MM.1S (cell line): ENCODE results near the gene DENND4A.

ENCODE experiments used
- DNase-seq: peaks from one replicate; pipeline ENCODE4 v3.0.0-alpha.2; 2015
- H2AFZ ChIP-seq: fragments of 300-600 bp; sonication (generic); 2 replicates; pipeline ENCODE4 v1.6.0; 2016; ENCODE audit warnings: antibody characterized with exemption, low read length
- H3F3A ChIP-seq: fragments of 300-600 bp; sonication (generic); 2 replicates; pipeline ENCODE4 v1.6.1; 2016; ENCODE audit warnings: mild to moderate bottlenecking, antibody characterized with exemption, low read length, moderate library complexity, mixed read lengths; ENCODE audit not compliant: insufficient read depth
- H3K27ac ChIP-seq: fragments of 300-600 bp; sonication (generic); 2 replicates; pipeline ENCODE4 v1.5.1; 2016; ENCODE audit warnings: mild to moderate bottlenecking, low read length
- H3K27me3 ChIP-seq: fragments of 300-600 bp; sonication (generic); replicated peaks from 2 replicates; pipeline ENCODE4 v1.6.0; 2016; ENCODE audit warnings: low read length; ENCODE audit not compliant: insufficient read depth
- H3K36me3 ChIP-seq: fragments of 300-600 bp; sonication (generic); replicated peaks from 2 replicates; pipeline ENCODE4 v1.6.1; 2016; ENCODE audit warnings: mild to moderate bottlenecking, low read length, mixed read lengths; ENCODE audit not compliant: insufficient read depth
- H3K4me1 ChIP-seq: fragments of 300-600 bp; sonication (generic); 2 replicates; pipeline ENCODE4 v1.6.1; 2016; ENCODE audit warnings: low read length, mixed read lengths
- H3K4me2 ChIP-seq: fragments of 300-600 bp; sonication (generic); 2 replicates; pipeline ENCODE4 v1.6.0; 2016; ENCODE audit warnings: low read depth, low read length
- H3K4me3 ChIP-seq: fragments of 300-600 bp; sonication (generic); 2 replicates; pipeline ENCODE4 v1.5.1; 2016; ENCODE audit warnings: low read length, mixed read lengths
- H3K79me2 ChIP-seq: fragments of 300-600 bp; sonication (generic); 2 replicates; pipeline ENCODE4 v1.6.1; 2016; ENCODE audit warnings: mixed run types, low read length, mixed read lengths
- H3K9ac ChIP-seq: fragments of 300-600 bp; sonication (generic); 2 replicates; pipeline ENCODE4 v1.6.1; 2016; ENCODE audit warnings: low read length, mixed read lengths
- H3K9me2 ChIP-seq: fragments of 300-600 bp; sonication (generic); replicated peaks from 2 replicates; pipeline ENCODE4 v1.6.1; 2016; ENCODE audit warnings: mild to moderate bottlenecking, low read length, mixed read lengths; ENCODE audit not compliant: insufficient read depth
- H3K9me3 ChIP-seq: fragments of 300-600 bp; sonication (generic); replicated peaks from 2 replicates; pipeline ENCODE4 v1.6.1; 2016; ENCODE audit warnings: mild to moderate bottlenecking, low read length, mixed read lengths; ENCODE audit not compliant: insufficient read depth
- H4K20me1 ChIP-seq: fragments of 300-600 bp; sonication (generic); 2 replicates; pipeline ENCODE4 v1.6.1; 2016; ENCODE audit warnings: mild to moderate bottlenecking, low read length, moderate library complexity, mixed read lengths; ENCODE audit not compliant: insufficient read depth
- EZH2 ChIP-seq: fragments of 300-600 bp; sonication (generic); optimal IDR thresholded peaks from 2 replicates; pipeline ENCODE3; 2017; ENCODE audit warnings: low read depth, mild to moderate bottlenecking, antibody characterized with exemption, low read length, mixed read lengths
- EZH2phosphoT487 ChIP-seq: fragments of 300-600 bp; sonication (generic); IDR thresholded peaks from 2 replicates; pipeline ENCODE4 v1.6.1; 2018; ENCODE audit warnings: antibody characterized with exemption, low read length
- TF ChIP-seq, protein P1 (sequence below): fragments of 300-600 bp; sonication (generic); IDR thresholded peaks from 2 replicates; pipeline ENCODE4 v1.5.1; 2016; ENCODE audit warnings: antibody characterized with exemption, low read length, mixed read lengths

Gene DENND4A

DNA sequence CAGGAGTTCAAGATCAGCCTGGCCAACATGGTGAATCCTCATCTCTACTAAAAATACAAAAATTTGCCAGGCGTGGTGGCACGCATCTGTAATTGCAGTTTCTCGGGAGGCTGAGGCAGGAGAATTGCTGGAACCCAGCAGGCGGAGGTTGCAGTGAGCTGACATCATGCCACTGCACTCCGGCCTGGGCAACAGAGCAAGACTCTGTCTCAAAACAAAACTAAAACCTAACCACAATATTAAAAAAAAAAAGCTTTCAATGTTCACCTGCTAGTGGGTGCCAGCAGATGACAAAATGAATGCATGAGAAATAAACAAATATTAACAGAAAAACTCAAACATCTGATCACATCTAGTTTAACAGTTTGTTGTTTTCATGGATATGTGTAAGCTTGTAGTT is 161.3 kb downstream of the DENND4A start:
- Histone ChIP-seq H3K4me1 (peaks cover 31% of the 10 kb centered on the region), H3F3A (peaks cover 4% of the 10 kb centered on the region; the same call in 1 of the 2 replicates), H3K36me3 (no peaks in the 10 kb centered on the region), H3K4me2 (no peak overlapping the region), H3K27ac (no peak overlapping the region), H3K9me3 (no peaks in the 10 kb centered on the region), H3K4me3 (no peak overlapping the region), H2AFZ (no peak overlapping the region), H4K20me1 (no peaks in the 10 kb centered on the region), H3K27me3 (peaks cover 7% of the 10 kb centered on the region; the same call in 1 of the 2 replicates), H3K79me2 (no peaks in the 10 kb centered on the region), H3K9ac (no peak overlapping the region), H3K9me2 (no peaks in the 10 kb centered on the region)
- TF ChIP-seq EZH2phosphoT487 (no peak), EZH2 (no peak)
- TF ChIP-seq, protein P1, sequence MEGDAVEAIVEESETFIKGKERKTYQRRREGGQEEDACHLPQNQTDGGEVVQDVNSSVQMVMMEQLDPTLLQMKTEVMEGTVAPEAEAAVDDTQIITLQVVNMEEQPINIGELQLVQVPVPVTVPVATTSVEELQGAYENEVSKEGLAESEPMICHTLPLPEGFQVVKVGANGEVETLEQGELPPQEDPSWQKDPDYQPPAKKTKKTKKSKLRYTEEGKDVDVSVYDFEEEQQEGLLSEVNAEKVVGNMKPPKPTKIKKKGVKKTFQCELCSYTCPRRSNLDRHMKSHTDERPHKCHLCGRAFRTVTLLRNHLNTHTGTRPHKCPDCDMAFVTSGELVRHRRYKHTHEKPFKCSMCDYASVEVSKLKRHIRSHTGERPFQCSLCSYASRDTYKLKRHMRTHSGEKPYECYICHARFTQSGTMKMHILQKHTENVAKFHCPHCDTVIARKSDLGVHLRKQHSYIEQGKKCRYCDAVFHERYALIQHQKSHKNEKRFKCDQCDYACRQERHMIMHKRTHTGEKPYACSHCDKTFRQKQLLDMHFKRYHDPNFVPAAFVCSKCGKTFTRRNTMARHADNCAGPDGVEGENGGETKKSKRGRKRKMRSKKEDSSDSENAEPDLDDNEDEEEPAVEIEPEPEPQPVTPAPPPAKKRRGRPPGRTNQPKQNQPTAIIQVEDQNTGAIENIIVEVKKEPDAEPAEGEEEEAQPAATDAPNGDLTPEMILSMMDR: no peak
- no peak for DNase-seq

DNA sequence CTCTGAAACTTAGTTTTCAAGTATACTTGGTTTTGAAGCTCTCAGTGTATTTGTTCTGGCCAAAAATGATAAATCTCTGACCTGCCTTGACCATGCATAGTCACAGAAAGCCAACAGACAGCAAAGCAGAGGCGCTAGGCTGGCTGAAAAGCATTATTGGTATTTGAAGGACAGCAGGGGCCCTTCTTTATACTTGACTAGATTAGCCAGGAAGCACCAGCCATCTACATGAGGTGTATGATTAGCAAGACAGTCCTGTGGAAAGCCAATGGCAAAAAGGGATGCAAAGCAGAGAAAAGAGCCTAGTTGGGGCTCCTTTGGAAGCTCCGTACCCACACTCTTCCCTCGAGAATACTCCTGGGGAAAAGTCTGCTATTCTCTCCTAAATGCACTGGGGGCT is 162.5 kb downstream of the DENND4A start:
- TF ChIP-seq EZH2phosphoT487 (no peak), EZH2 (no peak)
- TF ChIP-seq, protein P1: no peak
- peaks cover 4% of the 10 kb centered on the region; the same call in 1 of the 2 replicates for H3F3A ChIP-seq
- H3K9ac ChIP-seq: no peak overlapping the region
- no peaks in the 10 kb centered on the region for H3K36me3 ChIP-seq
- no peaks in the 10 kb centered on the region for H3K79me2 ChIP-seq
- DNase-seq: no peak
- no peak overlapping the region for H3K4me2 ChIP-seq
- H3K27ac ChIP-seq: no peak overlapping the region
- peaks cover 7% of the 10 kb centered on the region; the same call in 1 of the 2 replicates for H3K27me3 ChIP-seq
- H2AFZ ChIP-seq: no peak overlapping the region
- H3K4me3 ChIP-seq: no peak overlapping the region
- peaks cover 31% of the 10 kb centered on the region for H3K4me1 ChIP-seq
- H3K9me3 ChIP-seq: no peaks in the 10 kb centered on the region
- no peaks in the 10 kb centered on the region for H4K20me1 ChIP-seq
- H3K9me2 ChIP-seq: no peaks in the 10 kb centered on the region

DNA sequence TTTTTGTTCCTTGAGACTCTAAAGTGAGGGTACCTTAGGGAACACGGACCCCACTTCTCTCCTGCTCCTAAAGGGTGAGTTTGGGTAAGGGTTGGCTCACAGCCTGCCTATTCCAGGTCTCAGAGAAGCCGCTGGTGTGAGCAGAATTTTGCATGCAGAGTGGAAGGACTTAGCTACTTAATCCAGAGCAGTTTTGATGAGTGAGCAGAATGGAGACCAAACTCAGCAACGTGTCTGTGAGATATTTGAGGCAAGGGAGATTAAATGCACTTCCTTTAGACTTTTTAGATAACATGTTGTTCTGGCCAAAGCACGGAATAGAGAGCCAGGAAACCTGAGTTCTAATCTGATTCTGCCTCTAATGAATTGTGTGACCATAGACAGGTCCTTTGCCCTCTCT is 165.2 kb downstream of the DENND4A start:
- H3K4me3 ChIP-seq: no peak overlapping the region
- H3K9me3 ChIP-seq: no peaks in the 10 kb centered on the region
- H3K9me2 ChIP-seq: no peaks in the 10 kb centered on the region
- H3F3A ChIP-seq: peaks cover 4% of the 10 kb centered on the region; the same call in 1 of the 2 replicates
- no peak for DNase-seq
- no peak overlapping the region for H3K27ac ChIP-seq
- H3K27me3 ChIP-seq: no peaks in the 10 kb centered on the region
- H4K20me1 ChIP-seq: no peaks in the 10 kb centered on the region
- H3K36me3 ChIP-seq: no peaks in the 10 kb centered on the region
- no peak for TF ChIP-seq EZH2
- TF ChIP-seq, protein P1: no peak
- no peak for TF ChIP-seq EZH2phosphoT487
- H3K79me2 ChIP-seq: no peaks in the 10 kb centered on the region
- H3K9ac ChIP-seq: no peak overlapping the region
- no peak overlapping the region for H2AFZ ChIP-seq
- H3K4me1 ChIP-seq: peaks cover 9% of the 10 kb centered on the region
- H3K4me2 ChIP-seq: no peak overlapping the region
